ENCODE data around the gene CCNJL.

CCNJL gene

DNA sequence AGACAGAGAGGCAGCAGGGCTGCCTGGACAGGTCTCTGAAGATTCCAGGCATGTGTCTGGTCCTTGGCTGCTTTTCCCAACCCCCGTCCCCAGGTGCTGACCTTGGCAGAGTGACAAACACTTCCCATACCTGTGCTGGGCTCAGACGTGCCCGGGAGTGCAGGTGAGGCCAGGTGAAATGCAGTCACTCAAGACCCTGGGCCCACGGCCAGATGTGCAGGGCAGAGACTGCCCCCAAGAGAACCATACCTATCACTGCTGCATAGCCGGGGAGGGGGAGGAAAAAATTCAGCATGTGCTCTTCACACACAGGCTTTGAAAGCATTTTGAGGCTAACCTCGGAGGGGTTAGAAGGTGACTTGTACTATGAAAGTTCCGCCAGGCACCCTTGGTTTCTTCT is 22.6 kb downstream of the CCNJL start:
- DNase-seq (ENCODE audit: low read depth), result no peak

DNA sequence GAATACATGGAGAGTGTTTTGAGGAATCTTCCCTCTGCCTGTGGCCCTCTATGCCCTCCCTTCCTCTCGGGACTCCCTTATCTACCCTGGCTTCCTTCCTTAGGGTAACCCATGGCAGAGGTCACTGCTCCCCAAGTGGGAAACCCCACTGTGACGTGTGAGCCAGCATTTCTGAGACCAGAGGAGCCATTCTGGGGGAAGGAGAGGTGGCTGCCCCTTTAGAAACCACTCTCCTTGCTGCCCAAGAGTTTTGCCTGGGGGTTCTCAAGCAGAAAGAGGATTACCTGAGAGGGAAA is 23.1 kb downstream of the CCNJL start:
- DNase-seq (ENCODE audit: low read depth), result no peak

DNA sequence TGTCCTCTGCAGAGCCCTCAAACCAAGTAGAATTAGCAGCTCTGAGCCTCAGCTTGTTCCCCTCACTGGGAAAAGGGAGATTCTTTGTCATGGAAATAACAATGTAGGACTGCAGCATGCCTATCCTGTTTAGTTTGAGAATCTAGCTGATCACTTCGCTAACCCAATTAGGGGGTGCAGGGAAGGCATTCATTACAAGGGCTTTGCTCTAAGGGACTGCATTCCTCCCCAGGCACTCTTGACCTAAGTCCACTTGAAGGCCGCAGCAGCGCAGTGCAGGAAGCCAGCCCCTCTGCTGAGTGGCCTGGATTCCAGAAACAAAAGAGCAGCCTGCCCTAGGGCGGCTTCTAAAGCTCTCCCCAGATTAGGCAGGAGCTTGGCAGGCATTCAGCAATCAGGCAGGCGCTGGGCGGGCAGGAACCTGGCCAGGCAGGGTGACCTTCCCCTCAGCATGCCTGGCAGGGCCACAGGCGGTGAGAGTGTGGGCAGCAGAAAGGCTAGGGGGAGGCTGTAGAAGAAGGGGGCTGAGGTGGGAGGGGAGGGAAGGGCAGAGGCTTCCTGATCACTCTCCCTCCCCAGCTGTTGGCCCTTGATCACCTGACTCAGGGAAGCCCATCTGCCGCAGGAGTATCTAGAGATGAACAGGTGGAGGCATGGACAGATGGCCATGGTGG is 24.8 kb downstream of the CCNJL start:
- DNase-seq (ENCODE audit: low read depth), result no peak

DNA sequence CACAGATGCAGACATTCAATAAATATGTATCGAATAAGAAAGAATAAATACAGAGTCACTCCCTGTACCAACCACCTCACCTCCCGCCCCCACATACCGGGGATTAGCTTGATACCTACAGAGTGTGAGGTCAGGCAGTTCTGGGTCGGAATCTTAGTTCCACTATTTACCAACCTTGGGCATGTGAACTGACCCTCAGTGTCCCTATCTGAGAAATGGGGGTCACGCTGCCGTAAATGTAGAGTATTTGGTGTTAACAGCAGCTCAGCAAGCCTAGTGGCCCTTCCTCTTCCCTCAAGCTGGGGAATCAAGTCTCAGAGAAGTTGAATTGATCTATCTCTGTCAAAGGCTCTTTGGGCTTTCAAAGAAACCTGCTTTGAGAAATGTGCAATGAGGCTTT is 25.4 kb downstream of the CCNJL start:
- DNase-seq (ENCODE audit: low read depth), result no peak

DNA sequence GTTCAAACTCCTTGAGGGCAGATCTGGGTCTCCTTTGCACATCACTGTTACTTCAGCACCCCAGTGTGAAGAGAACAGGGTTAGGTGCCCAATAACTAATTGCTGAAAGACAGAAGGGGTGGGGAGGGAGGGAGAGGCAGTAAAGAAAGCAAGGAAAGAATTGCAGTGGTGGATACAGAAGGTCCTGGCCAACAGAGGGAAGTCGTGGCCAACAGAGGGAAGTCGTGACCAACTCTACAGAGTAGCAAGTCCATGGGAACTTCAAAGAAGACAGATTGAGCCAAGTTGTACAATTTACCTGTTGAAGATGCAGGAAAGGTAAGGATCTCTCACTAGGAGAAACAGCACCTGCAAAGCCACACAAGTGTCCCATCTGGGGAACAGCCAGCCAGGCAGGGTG is 27.0 kb downstream of the CCNJL start:
- DNase-seq (ENCODE audit: low read depth), result no peak

DNA sequence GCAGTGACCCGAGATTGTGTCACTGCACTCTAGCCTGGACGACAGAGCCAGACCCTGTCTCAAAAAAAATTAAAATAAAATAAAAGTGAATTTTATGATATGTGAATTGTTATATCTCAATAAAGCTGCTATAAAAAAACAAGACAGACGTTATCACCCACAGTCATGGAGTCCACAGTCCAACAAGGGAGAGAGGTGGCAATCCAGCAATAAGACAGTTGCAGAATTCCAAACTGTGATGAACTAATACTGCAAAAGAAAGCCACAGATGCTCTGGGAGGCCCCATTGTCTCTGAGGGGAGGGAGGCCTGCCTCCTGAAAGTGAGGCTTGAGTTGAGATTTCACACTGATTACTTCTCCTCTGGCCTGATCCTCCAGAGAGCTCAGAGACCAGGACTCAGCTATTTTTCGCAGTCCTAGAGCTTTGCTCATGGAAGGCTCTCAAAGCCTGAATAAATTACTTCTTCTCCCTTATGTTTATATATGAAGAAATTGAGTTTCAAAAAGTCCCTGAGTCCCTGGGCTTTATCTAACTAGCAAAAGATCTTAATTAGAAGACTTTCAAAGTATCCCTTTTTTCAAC is 28.0 kb downstream of the CCNJL start:
- no peak for DNase-seq (ENCODE audit: low read depth)

DNA sequence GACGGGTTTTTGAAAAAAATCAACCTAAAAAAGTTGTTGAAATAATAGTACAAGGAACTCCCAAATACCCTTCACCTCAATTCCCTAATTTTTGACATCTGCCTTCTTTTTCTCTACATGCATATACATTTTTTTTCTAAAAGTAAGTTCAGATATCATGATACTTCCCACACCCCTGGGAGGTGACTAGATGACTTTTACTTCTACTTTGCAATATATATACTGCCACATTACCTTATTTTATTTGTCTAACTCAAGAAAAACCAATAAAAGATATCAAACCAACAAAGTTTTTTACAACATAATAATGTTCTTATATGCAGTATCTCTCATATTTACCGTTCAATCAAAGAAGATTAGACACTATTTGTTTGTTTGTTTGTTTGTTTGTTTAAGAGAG is 31.1 kb downstream of the CCNJL start:
- DNase-seq (ENCODE audit: low read depth), result no peak

DNA sequence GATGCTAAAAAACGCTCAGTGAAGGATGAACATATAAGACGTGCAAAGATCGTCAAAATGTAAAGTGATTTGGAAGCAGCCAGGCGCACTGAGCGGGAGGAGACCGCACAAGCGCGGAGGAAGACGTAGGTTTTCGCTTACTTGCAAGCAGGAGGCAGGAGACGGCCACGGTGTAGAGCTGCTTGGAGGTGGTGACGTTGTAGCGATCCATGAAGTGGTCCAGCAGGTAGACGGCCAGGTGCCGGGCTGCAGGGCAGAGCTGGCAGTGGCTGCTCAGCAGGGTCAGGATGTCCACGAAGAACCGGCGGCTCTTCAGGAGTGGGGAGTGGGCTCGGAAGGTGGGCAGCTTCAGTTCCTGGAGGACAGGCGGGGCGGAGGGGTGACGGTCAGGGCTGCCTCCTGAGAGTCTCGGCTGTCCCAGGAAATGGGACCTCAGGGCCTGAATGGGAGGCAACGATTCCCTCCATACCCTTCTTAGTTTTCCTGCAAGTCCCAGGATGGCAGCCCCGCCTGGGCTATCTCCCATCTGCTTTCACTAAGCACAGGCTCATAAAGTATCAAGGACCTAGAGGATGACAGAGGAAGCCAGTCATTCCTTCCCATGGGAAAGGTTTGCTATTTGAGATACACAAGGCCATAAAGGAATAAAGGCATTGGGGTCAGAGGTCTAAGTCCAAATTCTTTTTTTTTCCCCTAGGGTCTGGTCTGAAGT is 31.8 kb downstream of the CCNJL start:
- DNase-seq (ENCODE audit: low read depth), result no peak

DNA sequence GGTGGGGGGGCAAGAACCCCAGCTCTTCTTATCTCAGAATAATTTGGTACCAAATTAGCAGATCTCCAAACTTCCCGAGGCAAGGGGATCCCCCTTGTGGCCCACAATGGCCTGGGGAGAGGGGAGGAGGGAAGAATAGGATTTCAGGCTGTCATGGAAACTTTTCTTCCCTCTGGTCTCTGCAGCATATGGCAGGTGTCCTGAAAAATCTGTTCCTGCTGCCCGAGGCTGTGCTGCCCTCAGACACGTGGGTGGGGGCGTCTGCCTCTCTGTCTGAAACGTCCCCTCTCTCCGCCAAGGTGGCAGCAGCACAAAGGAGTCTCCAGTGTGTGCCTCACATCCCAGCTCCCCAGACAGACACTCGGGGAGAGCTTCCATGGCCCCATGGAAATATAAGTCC is 34.0 kb downstream of the CCNJL start:
- no peak for DNase-seq (ENCODE audit: low read depth)

DNA sequence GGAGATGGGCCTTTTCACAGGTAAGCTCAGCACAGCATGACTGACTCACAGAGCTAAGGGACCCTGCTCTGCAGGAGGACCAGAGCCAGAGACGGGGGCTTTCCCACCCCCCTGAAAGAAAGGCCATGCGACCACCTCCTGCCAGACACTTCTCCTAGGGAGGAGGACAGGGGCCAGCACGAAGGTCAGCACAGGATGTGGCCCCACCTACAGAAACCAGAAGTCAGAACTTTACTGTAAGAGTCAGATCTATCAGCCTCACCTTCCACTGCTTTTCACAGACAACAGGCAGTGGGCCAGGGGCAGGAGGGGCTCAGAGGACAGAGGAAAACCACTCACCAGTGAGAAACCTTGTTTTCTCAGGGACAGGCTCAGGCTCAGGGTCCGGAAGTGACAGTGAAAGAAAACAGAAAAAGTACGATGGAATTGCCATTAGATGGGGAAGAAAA is 37.9 kb downstream of the CCNJL start:
- no peak for DNase-seq (ENCODE audit: low read depth)

DNA sequence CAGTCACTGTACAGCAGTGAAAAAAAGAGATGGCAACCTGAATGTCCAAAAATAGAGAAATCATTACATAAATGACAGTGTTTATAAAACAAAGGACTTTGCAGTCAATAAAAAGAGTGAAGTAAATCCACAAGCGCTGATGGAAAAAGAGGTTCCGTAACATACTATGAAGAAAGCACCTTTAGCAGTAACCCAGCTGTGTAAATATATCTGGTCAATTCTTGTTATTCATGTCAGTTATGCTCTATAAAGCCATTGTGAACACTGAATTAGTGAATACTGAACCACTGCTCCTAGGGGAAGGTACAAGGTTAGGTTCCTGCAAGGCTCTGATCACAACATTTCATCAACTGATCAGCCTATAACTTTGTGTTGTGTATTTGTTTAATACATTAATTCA is 39.5 kb downstream of the CCNJL start:
- no peak for DNase-seq (ENCODE audit: low read depth)

DNA sequence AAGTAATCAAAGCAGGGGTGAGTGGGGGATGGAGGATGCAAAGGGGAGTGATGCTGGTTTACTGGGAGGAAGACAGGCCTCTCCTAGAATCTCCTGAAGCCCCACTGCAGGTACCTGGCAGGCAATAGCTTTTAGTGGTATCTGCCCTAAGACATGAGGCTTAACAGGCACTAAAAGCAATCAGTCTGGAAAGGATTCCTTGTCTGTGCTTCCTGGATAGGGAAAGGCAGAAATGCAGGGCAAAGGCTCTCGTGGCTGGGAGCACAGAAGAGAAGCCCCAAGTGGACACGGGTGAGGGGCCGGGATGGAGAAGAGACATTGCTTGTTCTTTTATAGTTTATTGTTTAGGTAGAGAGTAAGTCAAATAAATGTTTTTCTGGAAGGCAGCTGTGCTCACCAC is 40.1 kb downstream of the CCNJL start:
- no peak for DNase-seq (ENCODE audit: low read depth)

DNA sequence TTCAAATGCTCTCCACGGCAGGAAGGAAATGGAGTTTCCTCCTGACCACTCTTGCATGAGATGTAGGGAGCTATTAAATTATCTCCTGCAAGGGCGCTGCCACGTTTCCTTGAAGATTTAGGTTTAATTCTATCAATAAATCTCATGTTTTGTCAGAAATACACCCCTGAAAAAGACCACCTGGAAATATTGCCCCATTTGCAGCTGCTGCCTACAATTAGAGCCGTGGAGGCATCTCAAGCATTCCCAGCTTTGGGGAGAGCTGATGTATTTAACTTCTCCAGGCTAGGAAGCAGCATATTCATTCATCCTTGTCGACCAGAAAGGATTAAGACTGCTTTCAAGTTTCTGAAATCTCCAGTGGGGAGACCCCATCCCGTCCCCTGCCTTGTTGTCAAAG is 40.5 kb downstream of the CCNJL start:
- no peak for DNase-seq (ENCODE audit: low read depth)

DNA sequence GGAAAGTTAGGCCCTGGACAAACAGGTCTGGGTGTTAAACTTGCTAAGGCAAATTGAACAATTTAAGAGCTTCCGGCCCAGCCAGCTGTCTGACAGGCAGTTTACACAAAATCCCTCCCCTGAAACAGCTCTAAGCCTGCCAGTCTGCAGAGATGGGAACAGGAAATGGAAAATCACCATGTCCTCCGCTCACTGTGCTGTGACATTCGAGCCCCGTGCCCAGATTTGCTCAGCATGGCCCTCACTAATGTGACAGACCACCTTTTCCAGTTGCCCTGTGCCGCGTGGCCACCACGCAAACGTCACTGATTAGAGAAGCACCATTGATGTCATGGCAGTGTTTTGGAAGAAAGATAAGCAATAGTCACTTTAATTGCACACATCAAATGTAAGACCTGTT is 41.0 kb downstream of the CCNJL start:
- DNase-seq (ENCODE audit: low read depth), result no peak

DNA sequence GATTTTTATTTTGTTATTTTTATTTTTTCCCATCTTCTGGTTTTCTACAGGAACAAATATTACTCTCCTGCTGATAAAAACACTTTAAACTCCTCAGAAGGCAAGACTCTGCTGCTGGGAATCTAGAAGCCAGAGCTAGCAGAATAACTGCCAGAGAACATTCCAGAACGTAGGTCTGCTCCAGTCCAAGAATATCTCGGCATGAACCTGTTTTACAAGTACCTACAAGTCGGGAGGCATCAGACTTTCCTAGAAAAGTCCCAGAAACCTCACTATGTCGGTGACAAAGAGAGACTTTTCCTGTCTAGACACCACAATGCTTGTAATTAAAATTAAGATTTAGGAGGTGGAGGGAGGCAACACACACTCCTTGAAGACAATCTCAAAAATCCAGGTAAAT is 41.7 kb downstream of the CCNJL start:
- DNase-seq (ENCODE audit: low read depth), result no peak

DNA sequence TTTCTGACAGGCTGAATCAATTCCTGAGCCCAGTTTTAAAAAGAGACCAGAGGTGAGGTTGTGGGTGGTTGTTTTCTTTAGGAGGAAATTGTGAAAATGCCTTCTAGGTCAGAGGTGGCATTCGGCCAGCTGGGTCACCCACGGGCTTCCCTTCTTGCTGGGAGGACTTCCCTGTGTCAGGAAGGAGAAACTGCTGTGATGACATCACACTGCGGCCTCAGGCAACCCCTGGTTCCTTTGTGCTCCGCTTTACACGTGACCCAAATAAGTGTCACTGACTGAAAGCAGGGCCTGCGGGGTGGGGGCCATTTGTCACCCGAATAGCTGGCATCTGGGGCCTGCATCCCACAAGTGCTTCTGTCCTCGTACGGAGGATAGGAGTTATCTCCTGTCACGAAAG is 43.3 kb downstream of the CCNJL start:
- no peak for DNase-seq (ENCODE audit: low read depth)

DNA sequence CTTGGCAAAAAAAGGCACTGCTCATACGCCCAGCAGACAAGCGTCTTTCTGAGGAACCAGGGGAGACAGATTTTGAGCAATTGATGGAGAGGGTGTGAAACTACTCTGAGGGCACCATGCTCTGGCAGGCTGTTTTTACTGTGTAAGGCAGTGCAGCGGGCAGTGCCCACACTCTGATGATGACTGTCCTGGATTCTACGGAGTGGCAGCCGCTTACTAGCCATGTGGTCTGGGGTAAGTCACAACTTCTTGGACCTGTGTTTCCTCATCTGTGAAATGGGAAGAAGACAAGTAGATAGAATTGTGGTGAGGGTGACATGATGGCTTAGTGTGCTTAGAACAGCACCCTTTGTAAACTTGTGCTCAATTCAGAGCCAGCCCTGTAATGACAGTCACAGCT is 44.2 kb downstream of the CCNJL start:
- no peak for DNase-seq (ENCODE audit: low read depth)

DNA sequence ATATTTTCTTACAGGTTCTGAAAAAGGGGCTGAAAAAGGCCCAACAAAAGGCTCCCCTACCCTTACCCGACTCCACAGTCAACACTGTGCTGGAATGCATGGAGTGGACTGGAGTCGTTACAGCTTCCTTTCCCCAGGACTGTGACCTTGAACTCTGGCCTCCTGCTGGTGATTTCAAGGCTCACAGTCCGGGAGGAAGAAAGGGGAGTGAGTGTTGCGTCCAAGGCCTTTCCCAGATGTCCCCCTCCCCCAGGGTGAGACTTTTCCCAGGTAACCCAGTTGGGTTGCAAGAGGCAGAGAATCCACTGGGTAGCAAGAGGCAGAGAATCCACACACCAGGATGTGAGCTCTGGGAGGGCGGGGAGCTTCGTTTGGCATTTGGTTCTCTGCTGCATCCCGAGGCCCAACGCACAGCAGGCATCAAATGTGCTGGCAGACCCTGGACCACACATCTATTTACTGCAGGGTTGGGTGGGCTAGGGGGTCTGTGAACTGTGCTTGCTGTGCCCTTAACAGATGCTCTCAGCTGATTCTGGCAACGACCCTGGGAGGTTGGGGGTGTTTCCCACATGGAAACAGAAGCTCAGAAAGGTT is 45.5 kb downstream of the CCNJL start:
- DNase-seq (ENCODE audit: low read depth), result no peak

DNA sequence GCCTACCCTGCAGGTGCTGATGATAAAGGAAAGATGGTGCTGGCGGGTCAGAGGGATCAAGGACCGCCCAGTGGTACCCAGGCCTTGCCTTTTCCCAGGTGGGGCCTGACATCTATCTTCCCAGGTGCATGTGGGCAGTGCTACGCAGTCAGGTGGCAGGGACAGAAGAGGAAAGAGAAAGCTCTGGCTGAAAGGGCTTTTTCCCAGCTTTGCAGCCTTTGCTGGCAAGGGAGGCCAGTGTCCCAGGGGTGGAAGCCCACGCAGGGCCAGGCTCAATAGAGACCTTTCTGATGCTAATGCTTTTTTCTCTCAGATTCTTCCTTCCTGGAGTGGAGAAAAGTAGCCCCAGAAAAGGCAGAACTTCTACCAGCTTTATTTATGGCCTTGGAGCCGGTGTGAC is 46.3 kb downstream of the CCNJL start:
- no peak for DNase-seq (ENCODE audit: low read depth)

DNA sequence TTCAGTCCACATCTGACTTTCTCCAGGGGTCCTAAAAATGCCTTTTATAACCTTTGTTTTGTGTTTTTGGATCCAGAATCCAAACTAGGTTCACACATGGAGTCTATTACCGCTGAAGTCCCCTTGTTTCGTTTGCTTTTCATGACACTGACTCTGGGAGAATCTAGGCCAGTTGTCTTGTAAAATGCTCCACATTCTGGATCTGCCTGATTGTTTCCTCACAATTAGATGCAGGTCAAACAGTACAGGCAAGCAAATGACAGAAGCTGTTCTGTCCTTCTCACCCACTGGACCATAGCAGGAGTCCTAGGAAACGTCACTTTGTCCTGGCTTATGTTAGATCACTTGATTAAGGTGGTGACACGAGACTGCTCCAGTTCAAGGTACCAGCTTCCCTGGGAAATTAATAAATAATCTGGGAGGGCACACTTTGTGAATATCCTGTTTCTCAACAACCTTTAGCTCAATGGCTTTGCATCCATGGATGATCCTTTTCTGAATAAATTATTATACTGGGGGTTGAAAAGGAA is 49.0 kb downstream of the CCNJL start:
- DNase-seq (ENCODE audit: low read depth), result no peak

DNA sequence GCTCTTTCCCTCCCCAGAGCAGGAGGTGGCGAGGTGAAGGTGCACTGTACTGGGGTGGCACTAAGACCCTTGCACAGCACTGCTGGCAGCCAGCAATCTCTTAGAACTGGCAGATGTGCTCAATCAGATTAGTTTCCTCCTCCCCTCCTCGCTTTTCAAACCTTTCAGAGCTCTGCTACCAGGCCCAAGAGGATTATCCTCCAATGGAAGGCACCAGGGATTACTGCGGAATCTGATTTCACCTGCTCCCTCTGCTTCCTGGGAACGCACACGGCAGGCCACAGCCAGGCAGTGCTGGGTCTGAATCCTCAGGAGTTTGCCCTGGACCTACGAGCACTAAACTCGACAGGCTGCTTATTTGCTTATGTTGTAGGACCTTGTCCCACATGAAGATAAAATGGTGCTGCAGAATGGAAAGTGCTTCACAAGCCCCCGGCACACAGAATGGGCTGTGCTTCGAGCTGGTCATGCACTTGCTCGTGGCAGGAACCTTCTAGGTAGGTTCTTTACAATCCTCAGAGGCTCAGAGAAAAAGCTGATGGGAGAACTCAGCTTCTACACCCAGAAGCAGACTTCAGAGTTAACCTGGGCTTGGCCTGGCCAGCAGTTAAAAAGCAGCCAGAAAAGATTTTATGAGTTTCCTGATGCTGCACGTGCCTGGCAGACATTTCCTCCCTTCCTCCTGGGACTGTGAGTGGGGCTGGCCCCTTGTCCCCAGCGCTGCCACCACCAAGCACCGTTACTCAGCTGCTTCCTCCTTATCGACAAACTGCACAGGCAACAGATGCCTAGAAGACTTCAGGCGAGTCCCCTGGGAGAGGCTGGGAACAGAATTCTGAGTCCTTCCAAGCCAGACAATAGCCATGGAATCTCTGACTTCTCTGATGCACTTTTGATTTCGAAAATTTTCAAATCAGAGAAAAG is 50.0 kb downstream of the CCNJL start:
- DNase-seq (ENCODE audit: low read depth), result no peak
